ENCODE measurements around the gene ABLIM2. TPM values are rescaled to one million over a fixed set of nuclear protein-coding genes. Genes with fewer than 3 reads are reported as not detected.

The ABLIM2 gene
- total and polyA plus RNA-seq, 2 of the 8 experiments (the other 6 are each of a cell fraction or from before 2014, with no cell fraction given), result 2.8 to 3.0 TPM

- TF ChIP-seq HDAC6 (IDR thresholded peaks at IDR 0.05; ENCODE audit: low read depth, low read length) (no peak), RFX5 (IDR thresholded peaks at IDR 0.05; ENCODE audit: borderline replicate concordance, low read depth, low read length) (no peak), POLR2AphosphoS5 (IDR thresholded peaks at IDR 0.05; ENCODE audit: low read depth, low read length) (no peak), HDAC2 (IDR thresholded peaks at IDR 0.05; ENCODE audit: borderline replicate concordance in 1 of 2, low read depth in 2 of 2, low read length in 2 of 2) (no peak), BCL11A (IDR thresholded peaks at IDR 0.05; ENCODE audit: low read depth in 2 of 2, low read length in 2 of 2) (no peak), EP300 (IDR thresholded peaks at IDR 0.05; ENCODE audit: borderline replicate concordance in 1 of 2, low read depth in 2 of 2, low read length in 2 of 2) (no peak)
Measured at GRCh38 chr4:8005814-8006215, 152.8 kb downstream of the ABLIM2 start (continued).

All from H1 (cell line).